AG04450 (cell line): ENCODE results near the gene ZNF747. TPM values are rescaled to one million over a fixed set of nuclear protein-coding genes. Genes with fewer than 3 reads are reported as not detected.

Source experiments
- CTCF ChIA-PET: fragments of 300-600, 350-600 bp; formaldehyde crosslinking; extraction: SDS; loops from one replicate; lab custom pipeline; 2022; ENCODE audit warnings: antibody characterized with exemption, inconsistent platforms; lab: Charles Lee
- POLR2A ChIA-PET: fragments of 350-600 bp; formaldehyde crosslinking; extraction: SDS; loops from one replicate; lab custom pipeline; 2021; ENCODE audit warnings: antibody characterized with exemption, inconsistent platforms; lab: Yijun Ruan, JAX
- DNase-seq: peaks from one replicate; pipeline ENCODE4 v3.0.0-alpha.2; 2011; ENCODE audit warnings: low read depth, low spot score
- H3K27ac ChIP-seq: one replicate; pipeline ENCODE4 v1.5.1; 2012; ENCODE audit warnings: low read depth, low read length, control low read depth
- H3K27me3 ChIP-seq: one replicate; pipeline ENCODE4 v1.6.0; 2012; ENCODE audit warnings: low read length; ENCODE audit not compliant: control insufficient read depth, insufficient read depth
- H3K4me3 ChIP-seq: 2 replicates; pipeline ENCODE4 v1.5.1; 2011; ENCODE audit warnings: mild to moderate bottlenecking, low read depth, low read length, control low read depth
- H3K9me3 ChIP-seq: 2 replicates; pipeline ENCODE4 v1.5.1; 2012; ENCODE audit warnings: low read length; ENCODE audit not compliant: control insufficient read depth, insufficient read depth
- polyA plus RNA-seq: library from polyadenylated mRNA; depleted of rRNA; stranded (reverse); fragments of >200 nt; gene quantifications from 2 replicates; pipeline ENCODE4 v1.2.3, GENCODE V29; 2011
- TF ChIP-seq, protein P1 (sequence below): IDR thresholded peaks from 2 replicates; pipeline ENCODE4 v1.5.1; 2011; ENCODE audit warnings: low read depth, low read length, control low read depth, inconsistent platforms

The ZNF747 gene
- polyA plus RNA-seq, 1 experiment: 5.0 TPM

DNA sequence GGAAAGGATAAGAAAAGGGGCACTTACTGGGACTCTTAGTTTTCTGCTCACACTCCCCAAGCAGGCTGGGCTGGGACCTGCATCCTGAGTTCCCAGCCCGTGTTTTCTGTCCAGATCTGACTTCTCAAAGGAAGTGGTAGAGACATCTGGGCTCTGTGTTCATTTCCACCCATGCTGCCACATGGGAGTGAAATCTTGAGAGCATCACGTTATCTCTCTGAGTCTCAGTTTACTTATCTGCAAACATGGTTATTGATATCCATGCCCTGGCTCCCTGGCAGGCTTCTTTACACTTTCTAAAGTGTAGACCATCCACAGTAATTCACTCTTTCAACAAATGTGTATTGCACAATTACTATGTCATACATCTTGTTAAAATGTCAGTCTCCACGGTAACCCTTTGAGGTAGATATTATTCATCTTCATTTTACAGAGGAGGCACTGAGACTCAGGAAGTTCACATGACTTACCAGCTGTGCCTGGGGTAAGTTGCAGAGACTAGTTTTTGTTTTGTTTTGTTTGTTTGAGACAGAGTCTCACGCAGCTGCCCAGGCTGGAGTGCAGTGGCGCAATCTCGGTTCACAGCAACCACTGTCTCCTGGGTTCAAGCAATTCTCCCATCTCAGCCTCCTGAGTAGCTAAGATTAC lies 33.5 kb upstream of the ZNF747 start:
- H3K27ac ChIP-seq: peak overlapping the region; percentile 31
- POLR2A ChIA-PET: interaction anchor here (0.6 to 1.4 kb wide), 2 partner anchors 10 to 496 kb away, joined by 3 to 12 read pairs; partner anchors contain the start of gene ZNF764
- CTCF ChIA-PET: interaction anchor here (0.6 kb wide), 1 partner anchor 37 kb away, joined by 3 read pairs; no protein-coding TSS in a partner anchor

DNA sequence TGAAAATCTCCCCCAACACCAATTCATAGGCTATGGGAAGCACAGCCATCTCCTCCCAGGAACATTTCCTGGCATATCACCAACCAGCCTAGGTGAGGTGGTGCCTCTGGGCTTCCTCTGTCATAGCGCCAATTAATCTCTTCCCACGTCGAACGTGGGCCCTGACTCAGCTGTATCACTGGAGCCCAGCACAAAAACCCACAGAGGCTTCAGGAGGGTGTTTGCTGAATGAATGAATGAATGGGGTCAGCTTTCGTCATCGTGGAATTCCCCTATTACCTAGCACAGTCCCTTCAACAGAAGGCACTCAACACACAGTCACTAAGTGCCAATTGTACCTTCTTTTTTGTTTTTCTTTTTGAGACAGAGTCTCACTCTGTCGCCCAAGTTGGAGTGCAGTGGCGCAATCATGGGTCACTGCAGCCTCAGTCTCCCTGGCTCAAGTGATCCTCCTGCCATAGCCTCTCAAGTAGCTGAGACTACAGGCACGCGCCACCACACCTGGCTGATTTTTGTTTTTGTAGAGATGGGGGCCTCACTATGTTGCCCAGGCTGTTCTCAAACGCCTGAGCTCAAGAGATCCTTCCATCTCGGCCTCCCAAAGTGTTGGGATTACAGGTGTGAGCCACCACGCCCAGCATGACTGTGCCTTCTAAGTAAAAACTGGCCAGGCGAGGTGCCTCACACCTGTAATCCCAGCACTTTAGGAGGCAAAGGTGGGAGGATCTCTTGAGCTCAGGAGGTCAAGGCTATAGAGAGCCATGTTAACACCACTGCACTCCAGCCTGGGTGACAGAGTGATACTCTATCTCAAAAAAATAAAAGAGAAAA lies 32.7 kb upstream of the ZNF747 start:
- TF ChIP-seq, protein P1, sequence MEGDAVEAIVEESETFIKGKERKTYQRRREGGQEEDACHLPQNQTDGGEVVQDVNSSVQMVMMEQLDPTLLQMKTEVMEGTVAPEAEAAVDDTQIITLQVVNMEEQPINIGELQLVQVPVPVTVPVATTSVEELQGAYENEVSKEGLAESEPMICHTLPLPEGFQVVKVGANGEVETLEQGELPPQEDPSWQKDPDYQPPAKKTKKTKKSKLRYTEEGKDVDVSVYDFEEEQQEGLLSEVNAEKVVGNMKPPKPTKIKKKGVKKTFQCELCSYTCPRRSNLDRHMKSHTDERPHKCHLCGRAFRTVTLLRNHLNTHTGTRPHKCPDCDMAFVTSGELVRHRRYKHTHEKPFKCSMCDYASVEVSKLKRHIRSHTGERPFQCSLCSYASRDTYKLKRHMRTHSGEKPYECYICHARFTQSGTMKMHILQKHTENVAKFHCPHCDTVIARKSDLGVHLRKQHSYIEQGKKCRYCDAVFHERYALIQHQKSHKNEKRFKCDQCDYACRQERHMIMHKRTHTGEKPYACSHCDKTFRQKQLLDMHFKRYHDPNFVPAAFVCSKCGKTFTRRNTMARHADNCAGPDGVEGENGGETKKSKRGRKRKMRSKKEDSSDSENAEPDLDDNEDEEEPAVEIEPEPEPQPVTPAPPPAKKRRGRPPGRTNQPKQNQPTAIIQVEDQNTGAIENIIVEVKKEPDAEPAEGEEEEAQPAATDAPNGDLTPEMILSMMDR: no peak
- Histone ChIP-seq H3K27me3 (peaks cover 4% of the 10 kb centered on the region), H3K9me3 (no peaks in the 10 kb centered on the region; the same call in 1 of the 2 replicates), H3K4me3 (no peak overlapping the region), H3K27ac (peak overlapping the region; percentile 31)
- DNase-seq: no peak
- ChIA-PET POLR2A (interaction anchor here (1.0 to 1.4 kb wide), 2 partner anchors 9 to 160 kb away, joined by 3 to 12 read pairs; partner anchors contain the start of genes ZNF764 and ZNF771), CTCF (interaction anchor here (0.6 kb wide), 1 partner anchor 18 kb away, joined by 5 read pairs; no protein-coding TSS in a partner anchor)

More for the DNA sequence above, 33.5 kb upstream of the ZNF747 start:
- TF ChIP-seq, protein P1: no peak
- Histone ChIP-seq H3K4me3 (no peak overlapping the region), H3K27me3 (peaks cover 4% of the 10 kb centered on the region), H3K9me3 (no peaks in the 10 kb centered on the region; the same call in 1 of the 2 replicates)
- peak; percentile 33 for DNase-seq

DNA sequence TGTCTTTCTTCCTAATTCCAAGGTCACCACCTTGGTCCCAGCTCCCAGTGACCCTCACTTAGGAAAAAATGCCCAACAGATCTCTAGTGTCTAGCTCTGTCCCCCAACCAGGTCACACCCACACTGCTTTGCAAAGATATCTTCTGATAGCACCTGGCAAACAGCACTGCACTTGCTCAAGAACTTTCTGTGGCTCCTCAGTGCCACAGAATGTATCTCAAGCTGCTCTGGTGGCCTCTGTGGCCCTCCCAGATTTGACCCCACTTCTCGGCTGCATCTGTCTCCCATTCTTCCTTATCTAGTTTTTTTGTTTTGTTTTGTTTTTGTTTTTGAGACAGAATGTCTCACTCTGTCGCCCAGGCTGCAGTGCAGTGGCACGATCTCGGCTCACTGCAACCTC lies 31.9 kb upstream of the ZNF747 start:
- no peak for DNase-seq
- peaks cover 1% of the 10 kb centered on the region; the same call in 1 of the 2 replicates for H3K9me3 ChIP-seq
- CTCF ChIA-PET: interaction anchor here (1.0 kb wide), 1 partner anchor 137 kb away, joined by 4 read pairs; the partner anchor contains the start of gene DCTPP1
- POLR2A ChIA-PET: interaction anchor here (1.0 kb wide), 1 partner anchor 159 kb away, joined by 3 read pairs; the partner anchor contains the start of gene ZNF771
- H3K4me3 ChIP-seq: no peak overlapping the region
- TF ChIP-seq, protein P1: no peak
- H3K27ac ChIP-seq: no peak overlapping the region
- peaks cover 4% of the 10 kb centered on the region for H3K27me3 ChIP-seq

DNA sequence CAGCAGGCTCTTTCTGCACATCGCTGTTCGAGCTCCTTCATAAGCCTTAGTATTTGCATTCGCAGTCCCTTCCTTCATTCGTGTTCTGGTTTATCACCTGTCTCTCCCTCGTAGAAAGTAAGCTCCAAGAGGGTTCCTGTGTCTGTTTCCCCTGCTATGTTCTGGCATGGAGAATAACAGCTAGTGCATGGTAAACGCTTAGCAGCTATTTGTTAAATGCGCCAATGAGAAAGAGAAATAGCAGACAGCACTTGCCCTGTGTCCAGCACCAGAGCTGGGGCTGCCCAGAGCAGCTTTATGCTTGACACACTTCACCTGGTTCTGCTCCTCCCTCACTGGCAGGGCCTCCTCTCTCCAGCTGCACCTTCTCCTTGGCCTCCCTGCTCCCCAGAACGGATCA lies 31.3 kb upstream of the ZNF747 start:
- TF ChIP-seq, protein P1: no peak
- POLR2A ChIA-PET: no interaction called here
- CTCF ChIA-PET: interaction anchor here (0.7 to 1.0 kb wide), 2 partner anchors 32 to 136 kb away, joined by 3 to 4 read pairs; partner anchors contain the start of gene DCTPP1

More for the DNA sequence above, 31.3 kb upstream of the ZNF747 start:
- peaks cover 4% of the 10 kb centered on the region for H3K27me3 ChIP-seq
- no peak for DNase-seq
- H3K4me3 ChIP-seq: no peak overlapping the region
- peaks cover 6% of the 10 kb centered on the region; the same call in 1 of the 2 replicates for H3K9me3 ChIP-seq
- no peak overlapping the region for H3K27ac ChIP-seq
